Astrocyte (in vitro differentiated cells and primary cell): ENCODE results near the gene UFD1.

Experiments
- CTCF ChIP-seq: IDR thresholded peaks from 2 replicates; pipeline ENCODE4 v1.5.1; 2011; ENCODE audit warnings: low read depth, mild to moderate bottlenecking, inconsistent platforms, low read length, moderate library complexity; ENCODE audit not compliant: insufficient read depth
- EZH2 ChIP-seq: IDR thresholded peaks from 2 replicates; pipeline ENCODE4 v1.6.1; 2012; ENCODE audit warnings: mild to moderate bottlenecking, low read length, inconsistent platforms; ENCODE audit not compliant: insufficient read depth

- TF ChIP-seq CTCF (no peak), EZH2 (no peak)
These were observed 32.2 kb downstream of the UFD1 start for GRCh38 chr22:19446603-19447329.
